ENCODE measurements around the gene MARCHF3.

MARCHF3 gene

GRCh38 chr5:127001621-127002296 lies 28.6 kb downstream of the MARCHF3 start:
- no peak overlapping the region for H3K4me3 ChIP-seq (ENCODE audit: low read length)
- peak; percentile 1 for DNase-seq (ENCODE audit: low read depth)
- no peak for TF ChIP-seq CTCF (IDR thresholded peaks at IDR 0.05; ENCODE audit: insufficient read depth, low read depth, low read length, missing control alignments)

GRCh38 chr5:126998895-126999570 lies 31.3 kb downstream of the MARCHF3 start:
- no peak for TF ChIP-seq CTCF (IDR thresholded peaks at IDR 0.05; ENCODE audit: insufficient read depth, low read depth, low read length, missing control alignments)
- no peak for DNase-seq (ENCODE audit: low read depth)
- H3K4me3 ChIP-seq (ENCODE audit: low read length): no peak overlapping the region

- DNase-seq (ENCODE audit: low read depth): no peak
- no peak for TF ChIP-seq CTCF (IDR thresholded peaks at IDR 0.05; ENCODE audit: insufficient read depth, low read depth, low read length, missing control alignments)
- H3K4me3 ChIP-seq (ENCODE audit: low read length): no peak overlapping the region
Observed at GRCh38 chr5:126998201-126998631, 32.1 kb downstream of the MARCHF3 start.

- TF ChIP-seq CTCF (IDR thresholded peaks at IDR 0.05; ENCODE audit: insufficient read depth, low read depth, low read length, missing control alignments): no peak
- no peak for DNase-seq (ENCODE audit: low read depth)
- no peak overlapping the region for H3K4me3 ChIP-seq (ENCODE audit: low read length)
Observed at GRCh38 chr5:126995689-126996088, 34.7 kb downstream of the MARCHF3 start.

- DNase-seq (ENCODE audit: low read depth): no peak
- H3K4me3 ChIP-seq (ENCODE audit: low read length): no peak overlapping the region
Observed at GRCh38 chr5:126995039-126995438, 35.3 kb downstream of the MARCHF3 start.

GRCh38 chr5:126994485-126994884 lies 35.9 kb downstream of the MARCHF3 start:
- TF ChIP-seq CTCF (IDR thresholded peaks at IDR 0.05; ENCODE audit: insufficient read depth, low read depth, low read length, missing control alignments): no peak
- H3K4me3 ChIP-seq (ENCODE audit: low read length): no peak overlapping the region
- no peak for DNase-seq (ENCODE audit: low read depth)

More at GRCh38 chr5:126995039-126995438, 35.3 kb downstream of the MARCHF3 start:
- no peak for TF ChIP-seq CTCF (IDR thresholded peaks at IDR 0.05; ENCODE audit: insufficient read depth, low read depth, low read length, missing control alignments)
